Subcutaneous abdominal adipose tissue (tissue), 5 donors: ENCODE results near the gene EPG5.

Experiments
- H3K27ac ChIP-seq: one replicate; pipeline ENCODE4 v1.7.0; 2013; ENCODE audit warnings: low read depth, mild to moderate bottlenecking, inconsistent platforms, low read length, moderate library complexity
- H3K27me3 ChIP-seq, 5 donors: one replicate each; pipeline ENCODE4 v1.7.0; 2013; ENCODE audit warnings: low read length in 5 of 5, inconsistent platforms in 1 of 5; ENCODE audit not compliant: control insufficient read depth in 5 of 5, insufficient read depth in 4 of 5
- H3K36me3 ChIP-seq, 5 donors: one replicate each; pipeline ENCODE4 v1.7.0; 2013; ENCODE audit warnings: low read length in 5 of 5; ENCODE audit not compliant: control insufficient read depth in 5 of 5, insufficient read depth in 5 of 5
- H3K4me1 ChIP-seq, 5 donors: one replicate each; pipeline ENCODE4 v1.7.0; 2013; ENCODE audit warnings: low read length in 5 of 5, mild to moderate bottlenecking in 3 of 5, moderate library complexity in 1 of 5; ENCODE audit not compliant: control insufficient read depth in 5 of 5, insufficient read depth in 5 of 5
- H3K4me3 ChIP-seq, 5 donors: one replicate each; pipeline ENCODE4 v1.7.0; 2013; ENCODE audit warnings: low read length in 5 of 5, low read depth in 1 of 5
- H3K9ac ChIP-seq, 5 donors: one replicate each; pipeline ENCODE4 v1.7.0; 2013; ENCODE audit warnings: low read length in 5 of 5, mild to moderate bottlenecking in 4 of 5, moderate library complexity in 3 of 5
- H3K9me3 ChIP-seq, 5 donors: one replicate each; pipeline ENCODE4 v1.7.0; 2013; ENCODE audit warnings: low read length in 5 of 5; ENCODE audit not compliant: control insufficient read depth in 5 of 5
- donor health status: healthy.
- donor health status: healthy.
- donor health status: healthy.
- donor health status: healthy.
- donor health status: healthy.

Gene EPG5

GRCh38 chr18:45958027-45958426 is 9.1 kb downstream of the EPG5 start:
- H3K36me3 ChIP-seq, result peaks cover 8 to 24% (median 21%) of the 10 kb centered on the region in 5 donors
- H3K4me1 ChIP-seq, result peaks cover 0 to 10% (median 0%) of the 10 kb centered on the region in 5 donors
- no peak overlapping the region for H3K27ac ChIP-seq
- no peak overlapping the region for H3K9ac ChIP-seq
- no peaks in the 10 kb centered on the region for H3K9me3 ChIP-seq
- no peaks in the 10 kb centered on the region for H3K27me3 ChIP-seq
- H3K4me3 ChIP-seq, result no peak overlapping the region

GRCh38 chr18:45957100-45957499 is 10.0 kb downstream of the EPG5 start:
- H3K36me3 ChIP-seq, result peaks cover 14 to 31% (median 28%) of the 10 kb centered on the region in 5 donors
- peak overlapping the region; percentile 44 for H3K27ac ChIP-seq
- peaks cover 0 to 10% (median 0%) of the 10 kb centered on the region in 5 donors for H3K4me1 ChIP-seq
- no peak overlapping the region for H3K4me3 ChIP-seq
- H3K9me3 ChIP-seq, result no peaks in the 10 kb centered on the region
- H3K9ac ChIP-seq, result no peak overlapping the region
- no peaks in the 10 kb centered on the region for H3K27me3 ChIP-seq

GRCh38 chr18:45954070-45954934 is 12.8 kb downstream of the EPG5 start:
- Histone ChIP-seq H3K4me1 (peaks cover 0 to 10% (median 0%) of the 10 kb centered on the region in 5 donors), H3K4me3 (no peak overlapping the region), H3K27me3 (no peaks in the 10 kb centered on the region), H3K36me3 (peaks cover 24 to 48% (median 41%) of the 10 kb centered on the region in 5 donors), H3K27ac (peak overlapping the region; percentile 13), H3K9me3 (no peaks in the 10 kb centered on the region), H3K9ac (no peak overlapping the region)

GRCh38 chr18:45951016-45951714 is 16.0 kb downstream of the EPG5 start:
- H3K27ac ChIP-seq, result no peak overlapping the region
- peaks cover 40 to 78% (median 71%) of the 10 kb centered on the region in 5 donors for H3K36me3 ChIP-seq
- peaks cover 0 to 5% (median 0%) of the 10 kb centered on the region in 5 donors for H3K4me1 ChIP-seq

GRCh38 chr18:45945669-45946068 is 21.5 kb downstream of the EPG5 start:
- Histone ChIP-seq H3K36me3 (peaks cover 54 to 96% (median 82%) of the 10 kb centered on the region in 5 donors), H3K4me3 (no peak overlapping the region), H3K9me3 (no peaks in the 10 kb centered on the region), H3K27me3 (no peaks in the 10 kb centered on the region), H3K4me1 (no peaks in the 10 kb centered on the region), H3K27ac (no peak overlapping the region), H3K9ac (no peak overlapping the region)

More at GRCh38 chr18:45951016-45951714, 16.0 kb downstream of the EPG5 start:
- Histone ChIP-seq H3K4me3 (no peak overlapping the region), H3K9ac (no peak overlapping the region), H3K27me3 (no peaks in the 10 kb centered on the region), H3K9me3 (no peaks in the 10 kb centered on the region)

GRCh38 chr18:45940724-45941123 is 26.4 kb downstream of the EPG5 start:
- no peak overlapping the region for H3K4me3 ChIP-seq
- H3K4me1 ChIP-seq, result no peaks in the 10 kb centered on the region
- H3K27ac ChIP-seq, result no peak overlapping the region
- H3K36me3 ChIP-seq, result peaks cover 52 to 87% (median 75%) of the 10 kb centered on the region in 5 donors
- H3K9ac ChIP-seq, result no peak overlapping the region
- no peaks in the 10 kb centered on the region for H3K9me3 ChIP-seq
- H3K27me3 ChIP-seq, result no peaks in the 10 kb centered on the region

- Histone ChIP-seq H3K4me1 (no peaks in the 10 kb centered on the region), H3K27me3 (no peaks in the 10 kb centered on the region), H3K9me3 (no peaks in the 10 kb centered on the region), H3K4me3 (no peak overlapping the region), H3K9ac (no peak overlapping the region), H3K36me3 (peaks cover 54 to 84% (median 73%) of the 10 kb centered on the region in 5 donors), H3K27ac (no peak overlapping the region)
These were observed 27.9 kb downstream of the EPG5 start for GRCh38 chr18:45939236-45939635.

GRCh38 chr18:45938488-45938935 is 28.6 kb downstream of the EPG5 start:
- Histone ChIP-seq H3K9ac (no peak overlapping the region), H3K27me3 (no peaks in the 10 kb centered on the region), H3K27ac (no peak overlapping the region), H3K4me1 (no peaks in the 10 kb centered on the region), H3K4me3 (no peak overlapping the region), H3K9me3 (no peaks in the 10 kb centered on the region), H3K36me3 (peaks cover 50 to 77% (median 67%) of the 10 kb centered on the region in 5 donors)

GRCh38 chr18:45935591-45936335 is 31.4 kb downstream of the EPG5 start:
- H3K27ac ChIP-seq, result no peak overlapping the region
- H3K36me3 ChIP-seq, result peaks cover 40 to 68% (median 56%) of the 10 kb centered on the region in 5 donors
- H3K9me3 ChIP-seq, result no peaks in the 10 kb centered on the region
- H3K4me3 ChIP-seq, result no peak overlapping the region
- H3K27me3 ChIP-seq, result no peaks in the 10 kb centered on the region
- no peak overlapping the region for H3K9ac ChIP-seq
- H3K4me1 ChIP-seq, result no peaks in the 10 kb centered on the region
